Uterus (tissue), 4 donors: Measurements from ENCODE around the gene SLC7A7. TPM values are rescaled to one million over a fixed set of nuclear protein-coding genes. Genes with fewer than 3 reads are reported as not detected.

ENCODE experiments used
- DNase-seq, 2 donors: peaks; one replicate each; pipeline ENCODE4 v3.0.0-alpha.2; 2019 to 2020
- H3K27ac ChIP-seq, 2 donors: fragments of 200-600 bp; sonication (generic); 1 replicate in 1 of 2; 2 replicates in 1 of 2; pipeline ENCODE4 v1.5.1; 2016 to 2018
- H3K27me3 ChIP-seq, 2 donors: fragments of 200-600 bp; sonication (generic); one replicate each; pipeline ENCODE4 v1.5.1; 2018 to 2019; ENCODE audit warnings: control low read depth in 1 of 2
- H3K36me3 ChIP-seq, 2 donors: fragments of 200-600 bp; sonication (generic); one replicate each; pipeline ENCODE4 v1.5.1; 2019; ENCODE audit warnings: control low read depth in 1 of 2
- H3K4me1 ChIP-seq, 2 donors: fragments of 200-600 bp; sonication (generic); one replicate each; pipeline ENCODE4 v1.5.1; 2018 to 2019; ENCODE audit warnings: control low read depth in 1 of 2
- H3K4me3 ChIP-seq, 2 donors: fragments of 200-600 bp; sonication (generic); 1 replicate in 1 of 2; 2 replicates in 1 of 2; pipeline ENCODE4 v1.5.1; 2018 to 2019; ENCODE audit warnings: mild to moderate bottlenecking in 1 of 2
- H3K9me3 ChIP-seq, 2 donors: fragments of 200-600 bp; sonication (generic); one replicate each; pipeline ENCODE4 v1.5.1; 2019; ENCODE audit warnings: control low read depth in 1 of 2
- POLR2A ChIP-seq, 2 donors: fragments of 450-650 bp; IDR thresholded peaks; one replicate each; pipeline ENCODE4 v1.6.1; 2016; ENCODE audit warnings: antibody characterized with exemption in 2 of 2, mild to moderate bottlenecking in 1 of 2, moderate library complexity in 1 of 2
- intact Hi-C: fragments of 100-400 bp; cut with DNase I; formaldehyde crosslinking; loops from one replicate; pipeline ENCODE4 v1.15.1; 2023; ENCODE audit warnings: low total_unique reads
- total RNA-seq, 4 donors: library from RNA; depleted of rRNA in 3 of 4; stranded (reverse); fragments of >200 nt in 3 of 4; gene quantifications; one replicate each; pipeline versions ENCODE4 v1.1.0 to v1.2.4, GENCODE V29; 2014 to 2023
- TF ChIP-seq, protein P1 (sequence below), 4 experiments: fragments of 200-600 bp in 2 of 4; fragments of 450-650 bp in 2 of 4; sonication (generic) in 2 of 4; IDR thresholded peaks; one replicate each; pipeline ENCODE4 v1.5.1; 2016 to 2019; ENCODE audit warnings: antibody characterized with exemption in 4 of 4, mild to moderate bottlenecking in 2 of 4, moderate library complexity in 1 of 4
- donor health status: DM: yes; HTN: yes; CAD: no.

The SLC7A7 gene
- total RNA-seq, 4 donors from 2014 or later, result 2.8 to 15.6 (median 6.8) TPM

DNA sequence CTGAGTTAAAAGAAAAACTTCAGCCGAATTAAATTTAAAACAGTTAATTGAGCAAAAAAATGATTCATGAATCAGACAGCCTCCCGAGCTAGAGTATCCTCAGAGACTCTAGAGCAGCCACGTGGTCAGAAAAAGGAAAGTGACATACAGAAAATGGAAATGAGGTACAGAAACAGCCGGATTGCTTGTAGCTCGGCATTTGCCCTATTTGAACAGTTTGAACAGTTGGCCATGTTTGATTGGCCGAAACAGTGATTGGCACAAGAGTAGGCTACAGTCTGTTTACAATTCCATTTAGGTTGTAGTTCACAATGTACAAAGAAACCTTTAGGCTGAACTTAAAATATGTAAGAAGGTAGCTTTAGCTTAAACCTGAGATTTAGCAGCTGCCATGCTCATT is 61.6 kb downstream of the SLC7A7 start:
- Histone ChIP-seq H3K9me3 (no peaks in the 10 kb centered on the region), H3K4me1 (no peaks in the 10 kb centered on the region), H3K36me3 (no peaks in the 10 kb centered on the region), H3K27ac (no peak overlapping the region), H3K27me3 (no peaks in the 10 kb centered on the region), H3K4me3 (no peak overlapping the region)
- TF ChIP-seq, protein P1, sequence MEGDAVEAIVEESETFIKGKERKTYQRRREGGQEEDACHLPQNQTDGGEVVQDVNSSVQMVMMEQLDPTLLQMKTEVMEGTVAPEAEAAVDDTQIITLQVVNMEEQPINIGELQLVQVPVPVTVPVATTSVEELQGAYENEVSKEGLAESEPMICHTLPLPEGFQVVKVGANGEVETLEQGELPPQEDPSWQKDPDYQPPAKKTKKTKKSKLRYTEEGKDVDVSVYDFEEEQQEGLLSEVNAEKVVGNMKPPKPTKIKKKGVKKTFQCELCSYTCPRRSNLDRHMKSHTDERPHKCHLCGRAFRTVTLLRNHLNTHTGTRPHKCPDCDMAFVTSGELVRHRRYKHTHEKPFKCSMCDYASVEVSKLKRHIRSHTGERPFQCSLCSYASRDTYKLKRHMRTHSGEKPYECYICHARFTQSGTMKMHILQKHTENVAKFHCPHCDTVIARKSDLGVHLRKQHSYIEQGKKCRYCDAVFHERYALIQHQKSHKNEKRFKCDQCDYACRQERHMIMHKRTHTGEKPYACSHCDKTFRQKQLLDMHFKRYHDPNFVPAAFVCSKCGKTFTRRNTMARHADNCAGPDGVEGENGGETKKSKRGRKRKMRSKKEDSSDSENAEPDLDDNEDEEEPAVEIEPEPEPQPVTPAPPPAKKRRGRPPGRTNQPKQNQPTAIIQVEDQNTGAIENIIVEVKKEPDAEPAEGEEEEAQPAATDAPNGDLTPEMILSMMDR (IDR thresholded peaks at IDR 0.05), result no peak
- TF ChIP-seq POLR2A (IDR thresholded peaks at IDR 0.05), result no peak
- intact Hi-C loops, result no loop called here
- DNase-seq, result no peak

DNA sequence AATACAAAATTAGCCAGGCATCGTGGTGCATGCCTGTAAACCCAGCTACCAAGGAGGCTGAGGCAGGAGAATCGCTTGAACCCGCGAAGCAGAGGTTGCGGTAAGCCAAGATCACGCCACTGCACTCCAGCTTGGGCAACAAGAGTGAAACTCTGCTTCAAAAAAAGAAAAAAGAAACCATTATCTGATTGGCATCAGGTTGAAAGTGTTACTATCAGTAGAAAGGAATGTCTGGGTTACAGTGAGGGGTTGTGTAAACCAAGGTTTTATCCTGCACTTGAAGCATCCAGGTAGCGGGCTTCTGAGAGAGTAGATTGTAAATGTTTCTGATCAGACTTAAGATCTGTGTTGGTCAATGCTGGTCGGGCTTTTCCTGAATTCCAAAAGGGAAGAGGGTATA is 62.8 kb downstream of the SLC7A7 start:
- no peak overlapping the region for H3K27ac ChIP-seq
- intact Hi-C loops, result no loop called here
- no peak for DNase-seq
- H3K9me3 ChIP-seq, result no peaks in the 10 kb centered on the region
- no peaks in the 10 kb centered on the region for H3K36me3 ChIP-seq
- TF ChIP-seq, protein P1 (IDR thresholded peaks at IDR 0.05), result no peak
- no peak for TF ChIP-seq POLR2A (IDR thresholded peaks at IDR 0.05)
- no peak overlapping the region for H3K4me3 ChIP-seq
- H3K4me1 ChIP-seq, result no peaks in the 10 kb centered on the region
- H3K27me3 ChIP-seq, result no peaks in the 10 kb centered on the region

GRCh38 chr14:22748631-22749068 is 66.6 kb downstream of the SLC7A7 start:
- intact Hi-C loops, result no loop called here
- Histone ChIP-seq H3K4me1 (no peaks in the 10 kb centered on the region), H3K36me3 (no peaks in the 10 kb centered on the region), H3K27me3 (no peaks in the 10 kb centered on the region), H3K9me3 (no peaks in the 10 kb centered on the region), H3K4me3 (no peak overlapping the region), H3K27ac (no peak overlapping the region)
- no peak for TF ChIP-seq POLR2A (IDR thresholded peaks at IDR 0.05)
- TF ChIP-seq, protein P1 (IDR thresholded peaks at IDR 0.05), result no peak
- DNase-seq, result no peak

DNA sequence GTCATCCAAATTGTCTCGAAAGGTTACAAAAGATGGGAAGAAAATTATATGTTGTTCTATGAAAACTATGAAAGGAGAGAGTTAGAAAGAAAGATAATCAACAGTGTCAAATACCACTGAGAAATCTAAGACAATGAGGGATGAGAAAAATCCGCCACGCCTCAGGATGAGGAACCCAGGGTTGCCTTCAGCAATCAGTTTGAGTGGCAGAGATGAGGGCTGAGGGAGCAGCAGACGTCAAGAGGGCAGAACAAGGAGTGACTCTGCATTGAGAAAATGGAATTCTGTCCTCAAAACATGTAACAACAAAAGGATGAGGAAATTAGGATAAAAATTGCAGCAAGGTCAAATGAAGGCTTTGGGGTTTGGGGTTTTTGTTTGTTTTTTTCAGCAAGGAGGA is 67.0 kb downstream of the SLC7A7 start:
- H3K27ac ChIP-seq, result no peak overlapping the region
- no peaks in the 10 kb centered on the region for H3K9me3 ChIP-seq
- no peak overlapping the region for H3K4me3 ChIP-seq
- H3K36me3 ChIP-seq, result no peaks in the 10 kb centered on the region
- no peak for TF ChIP-seq POLR2A (IDR thresholded peaks at IDR 0.05)
- TF ChIP-seq, protein P1 (IDR thresholded peaks at IDR 0.05), result no peak
- H3K27me3 ChIP-seq, result no peaks in the 10 kb centered on the region
- intact Hi-C loops, result no loop called here
- DNase-seq, result no peak
- no peaks in the 10 kb centered on the region for H3K4me1 ChIP-seq

DNA sequence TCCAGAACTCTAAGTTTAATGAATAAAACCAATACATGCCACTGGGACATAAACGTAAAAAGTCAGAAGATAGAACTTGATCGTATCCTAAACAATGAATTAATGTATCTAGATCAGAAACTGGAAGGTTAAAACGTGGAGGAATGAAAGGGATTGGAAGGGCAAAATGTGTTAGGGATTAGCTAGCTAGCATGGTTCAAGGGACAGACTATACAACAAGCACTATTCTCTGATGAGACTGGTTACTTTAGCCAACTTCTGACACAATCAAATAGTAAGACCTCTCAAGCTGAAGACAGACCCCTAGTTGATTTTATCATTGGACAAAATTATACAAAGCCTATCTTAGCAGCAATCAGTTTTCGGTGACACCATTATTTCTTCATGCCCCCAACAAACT is 67.5 kb downstream of the SLC7A7 start:
- intact Hi-C loops, result no loop called here
- no peak overlapping the region for H3K4me3 ChIP-seq

More for the DNA sequence above, 67.5 kb downstream of the SLC7A7 start:
- no peak for DNase-seq
- TF ChIP-seq, protein P1 (IDR thresholded peaks at IDR 0.05), result no peak
- no peak for TF ChIP-seq POLR2A (IDR thresholded peaks at IDR 0.05)
- no peak overlapping the region for H3K27ac ChIP-seq
- no peaks in the 10 kb centered on the region for H3K4me1 ChIP-seq
- H3K27me3 ChIP-seq, result no peaks in the 10 kb centered on the region
- no peaks in the 10 kb centered on the region for H3K36me3 ChIP-seq
- H3K9me3 ChIP-seq, result no peaks in the 10 kb centered on the region
